HepG2 (cell line): ENCODE results near the gene TFF1. TPM values are rescaled to one million over a fixed set of nuclear protein-coding genes. Genes with fewer than 3 reads are reported as not detected.

Experiments
- ATAC-seq: fragments of 200-7000 bp; cut with Tn5 transposase; 3 replicates; pipeline ENCODE4 v1.9.1; 2020; ENCODE audit warnings: mild to moderate bottlenecking, moderate library complexity
- BruUV-seq: library from RNA; stranded (reverse); fragments of 400-500 nt; replicated peaks from 2 replicates; lab custom pipeline; 2021; lab: Mats Ljungman, UMichigan
- CTCF ChIA-PET: fragments of 300-600 bp; formaldehyde crosslinking; extraction: SDS; loops from one replicate; lab custom pipeline; 2021; ENCODE audit warnings: low total read pairs, inconsistent platforms, low intra/inter-chr PET ratio; lab: Yijun Ruan, JAX
- POLR2A ChIA-PET: fragments of 350-600 bp; sonication (Branson Sonifier 250); formaldehyde crosslinking; loops from one replicate; lab custom pipeline; 2020; ENCODE audit warnings: antibody characterized with exemption, inconsistent platforms; lab: Yijun Ruan, JAX
- DNase-seq: peaks from one replicate; pipeline ENCODE4 v3.0.0-alpha.2; 2015; ENCODE audit warnings: low spot score
- FAIRE-seq: peaks from 3 replicates; lab custom pipeline; 2011; peaks lifted over from hg19 to GRCh38; lab: Jason Lieb, UNC
- H2AFZ ChIP-seq: one replicate; pipeline ENCODE4 v1.6.1; 2011; ENCODE audit warnings: low read length, inconsistent platforms
- H3K27ac ChIP-seq: fragments of 300-600 bp; 3 replicates; pipeline ENCODE4 v1.8.0; 2011; ENCODE audit warnings: mixed run types, mild to moderate bottlenecking, mixed read lengths, low read length, inconsistent platforms; ENCODE audit not compliant: insufficient read depth; ENCODE audit errors: extremely low read length
- H3K27me3 ChIP-seq, 2 experiments: fragments of 200-600 bp in 1 of 2; 2 replicates in 1 of 2; 3 replicates in 1 of 2; pipeline versions ENCODE4 v1.6.0 to v1.8.0; 2011; ENCODE audit warnings: low read length in 2 of 2, mild to moderate bottlenecking in 2 of 2, moderate library complexity in 2 of 2, inconsistent platforms in 1 of 2; ENCODE audit not compliant: insufficient read depth in 2 of 2, control insufficient read depth in 1 of 2
- H3K36me3 ChIP-seq, 2 experiments: fragments of 200-600 bp in 1 of 2; replicated peaks in 1 of 2; 2 replicates in 1 of 2; 3 replicates in 1 of 2; pipeline versions ENCODE4 v1.5.1 to v1.8.0; 2011; ENCODE audit warnings: low read length in 2 of 2, inconsistent platforms in 1 of 2; ENCODE audit not compliant: insufficient read depth in 2 of 2, control insufficient read depth in 1 of 2
- H3K4me1 ChIP-seq: 2 replicates; pipeline ENCODE4 v1.5.1; 2012; ENCODE audit warnings: low read length, inconsistent platforms; ENCODE audit not compliant: insufficient read depth
- H3K4me2 ChIP-seq: 2 replicates; pipeline ENCODE4 v1.6.0; 2011; ENCODE audit warnings: low read depth, low read length, inconsistent platforms
- H3K4me3 ChIP-seq, 3 experiments: fragments of 200-600 bp in 1 of 3; sonication (generic), shearing (Covaris generic) in 1 of 3; replicated peaks in 1 of 3; 2 replicates each; pipeline ENCODE4 v1.5.1; 2011 to 2016; ENCODE audit warnings: low read length in 3 of 3, inconsistent platforms in 2 of 3, low read depth in 2 of 3, mild to moderate bottlenecking in 2 of 3, control low read depth in 1 of 3, mixed read lengths in 1 of 3; ENCODE audit not compliant: insufficient read depth in 1 of 3
- H3K79me2 ChIP-seq: one replicate; pipeline ENCODE4 v1.6.1; 2011; ENCODE audit warnings: low read length, inconsistent platforms; ENCODE audit not compliant: insufficient read depth
- H3K9ac ChIP-seq: 2 replicates; pipeline ENCODE4 v1.6.0; 2011; ENCODE audit warnings: mild to moderate bottlenecking, low read depth, low read length, inconsistent platforms; ENCODE audit not compliant: insufficient read depth
- H3K9me3 ChIP-seq: 2 replicates; pipeline ENCODE4 v1.5.1; 2012; ENCODE audit warnings: mild to moderate bottlenecking, low read length
- H4K20me1 ChIP-seq: 2 replicates; pipeline ENCODE4 v1.6.0; 2011; ENCODE audit warnings: inconsistent platforms, mild to moderate bottlenecking, low read length, moderate library complexity; ENCODE audit not compliant: insufficient read depth
- FOXJ3 ChIP-seq: sonication (generic); formaldehyde crosslinking; IDR thresholded peaks from 2 replicates; pipeline ENCODE4 v1.4.0; 2020; ENCODE audit warnings: missing genetic modification reagents, mild to moderate bottlenecking, borderline replicate concordance
- NFE2L2 ChIP-seq: fragments of 150-350 bp; IDR thresholded peaks from 2 replicates; pipeline ENCODE4 v1.6.1; 2014; ENCODE audit warnings: low read length
- NKX3-1 ChIP-seq: sonication (generic); formaldehyde crosslinking; IDR thresholded peaks from 2 replicates; pipeline ENCODE4 v1.5.0; 2020; ENCODE audit warnings: missing genetic modification reagents
- NRL ChIP-seq: sonication (generic); formaldehyde crosslinking; IDR thresholded peaks from 2 replicates; pipeline ENCODE4 v1.5.0; 2020; ENCODE audit warnings: missing genetic modification reagents, mild to moderate bottlenecking, moderate library complexity, borderline replicate concordance
- SAP130 ChIP-seq: IDR thresholded peaks from 2 replicates; pipeline ENCODE4 v1.6.1; 2016; ENCODE audit warnings: low read depth
- SMAD9 ChIP-seq: sonication (generic); formaldehyde crosslinking; IDR thresholded peaks from 2 replicates; pipeline ENCODE4 v1.5.1; 2020; ENCODE audit warnings: mild to moderate bottlenecking, missing genetic modification reagents
- ZMAT3 ChIP-seq: sonication (generic); formaldehyde crosslinking; conservative IDR thresholded peaks from 2 replicates; pipeline ENCODE4 v1.7.0; 2021; ENCODE audit warnings: missing genetic modification reagents
- ZNF24 ChIP-seq: fragments of 450-650 bp; IDR thresholded peaks from 2 replicates; pipeline ENCODE4 v1.6.1; 2017; ENCODE audit warnings: antibody characterized with exemption, mild to moderate bottlenecking
- ZNF761 ChIP-seq: sonication (generic); formaldehyde crosslinking; conservative IDR thresholded peaks from 2 replicates; pipeline ENCODE4 v1.4.0; 2020; ENCODE audit warnings: mild to moderate bottlenecking, missing genetic modification reagents
- WGBS: methylation state at CpG from one replicate; pipeline ENCODE4 v1.1.6; 2017; ENCODE audit warnings: low lambda C conversion rate; 5-methylcytosine and 5-hydroxymethylcytosine counted together
- in situ Hi-C: cut with HindIII; loops from 2 replicates; pipeline ENCODE4 v1.10.0; 2017; ENCODE audit warnings: low pct_unique_long_range_greater_than_20kb; ENCODE audit not compliant: extremely low pct_ligation_motif_present
- intact Hi-C: fragments of 100-400 bp; cut with micrococcal nuclease; formaldehyde crosslinking; loops from one replicate; pipeline ENCODE4 v1.10.0; 2022; ENCODE audit not compliant: unreplicated experiment
- polyA plus RNA-seq, 8 experiments: library from polyadenylated mRNA; depleted of rRNA in 3 of 8; stranded (reverse) in 7 of 8; unstranded in 1 of 8; fragments of >200 nt; fragmentation: Illumina TruSeq in 4 of 8; extraction: Trizol in 4 of 8; gene quantifications; 2 replicates each; pipeline versions ENCODE4 v1.2.1 to v1.2.3, GENCODE V29; 2011 to 2016; ENCODE audit warnings: low read depth in 4 of 8, missing spikeins in 1 of 8, mixed read lengths in 1 of 8; ENCODE audit not compliant: insufficient read depth in 1 of 8
- total RNA-seq, 5 experiments: library from RNA; depleted of rRNA; stranded (reverse); fragments of >200 nt; fragmentation: Illumina TruSeq; extraction: Trizol; gene quantifications; 2 replicates each; pipeline ENCODE4 v1.2.3, GENCODE V29; 2016; ENCODE audit warnings: low read depth in 1 of 5

Gene TFF1
- total and polyA plus RNA-seq, 2 of the 13 experiments (the other 11 are each of a cell fraction or from before 2014, with no cell fraction given) = 0.24 to 19.4 TPM

DNA sequence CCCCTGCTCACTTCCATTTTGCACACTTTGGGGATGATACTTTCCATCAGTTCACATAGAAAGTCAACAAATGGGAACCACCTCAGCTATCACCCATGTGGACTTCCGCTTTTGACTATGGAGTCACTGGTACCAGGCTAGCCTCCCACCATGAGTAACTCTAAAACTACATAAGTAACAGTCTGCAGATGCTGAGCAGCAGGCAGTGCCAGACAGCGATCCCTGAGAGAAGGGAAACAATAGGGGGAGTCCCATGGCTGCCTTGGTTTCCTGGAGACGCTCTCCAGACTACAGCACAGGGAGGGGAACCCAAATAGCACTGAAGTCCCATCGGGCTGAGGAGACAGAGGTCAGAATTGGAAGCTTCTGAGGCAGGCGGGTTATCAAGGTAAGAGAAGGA is 12.7 kb downstream of the TFF1 start:
- CTCF ChIA-PET = no interaction called here
- DNase-seq = no peak
- Histone ChIP-seq H3K36me3 (no peaks in the 10 kb centered on the region), H3K9me3 (no peaks in the 10 kb centered on the region; the same call in 1 of the 2 replicates), H3K27ac (no peak overlapping the region), H4K20me1 (no peaks in the 10 kb centered on the region), H2AFZ (no peak overlapping the region), H3K4me2 (no peak overlapping the region), H3K27me3 (peaks cover 0 to 16% of the 10 kb centered on the region in 2 experiments; a peak in 3 of 5 replicates), H3K79me2 (no peaks in the 10 kb centered on the region), H3K4me1 (peaks cover 25% of the 10 kb centered on the region), H3K4me3 (no peak overlapping the region), H3K9ac (no peak overlapping the region)
- in situ Hi-C loops (no loop called here), intact Hi-C loops (no loop called here)
- no peak for FAIRE-seq
- POLR2A ChIA-PET = no interaction called here
- WGBS = 57% methylated on average over 4 of the region's 5 CpGs
- no TSS peak for BruUV-seq
- ATAC-seq = no peak
- no peak for TF ChIP-seq SAP130
- no peak for TF ChIP-seq NKX3-1 (CRISPR knock-in tag)
- TF ChIP-seq ZMAT3 (CRISPR knock-in tag) = no peak

DNA sequence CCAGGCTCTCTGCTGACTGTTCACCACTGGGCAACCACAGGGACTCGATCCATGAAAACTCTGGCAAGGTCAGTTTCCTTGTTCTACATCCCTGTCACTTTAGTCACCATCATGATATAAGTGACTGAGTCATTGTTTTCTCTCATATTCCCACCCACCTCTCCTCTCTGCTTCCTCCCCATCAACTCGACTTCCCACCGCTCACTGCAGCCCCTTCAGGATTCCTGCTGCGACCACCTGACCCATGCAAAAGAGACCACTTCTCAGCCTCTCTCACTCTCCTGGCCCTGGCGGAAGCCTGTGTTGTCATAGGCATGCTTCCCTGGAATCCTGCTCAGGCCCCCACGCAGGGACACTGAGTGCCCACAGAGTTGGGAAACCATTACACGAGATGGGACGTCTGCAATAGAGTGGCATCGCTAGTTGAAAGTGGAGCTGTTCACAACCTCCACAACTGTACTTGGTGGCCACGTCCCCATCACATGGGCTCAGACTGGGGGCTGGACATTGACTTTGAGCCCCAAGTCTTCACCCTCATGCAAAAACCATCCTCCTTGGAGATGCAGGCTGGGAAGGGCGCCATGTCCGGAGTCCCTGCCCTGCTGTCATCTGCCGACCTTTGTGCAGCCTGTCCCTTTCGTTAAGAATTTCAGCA is 13.8 kb downstream of the TFF1 start:
- Histone ChIP-seq H3K9ac (no peak overlapping the region), H3K4me1 (peaks cover 25% of the 10 kb centered on the region), H3K27ac (no peak overlapping the region), H3K79me2 (no peaks in the 10 kb centered on the region), H2AFZ (no peak overlapping the region), H3K4me3 (no peak overlapping the region), H3K4me2 (no peak overlapping the region), H3K27me3 (peaks cover 0 to 16% of the 10 kb centered on the region in 2 experiments; a peak in 3 of 5 replicates), H3K36me3 (no peaks in the 10 kb centered on the region), H3K9me3 (no peaks in the 10 kb centered on the region; the same call in 1 of the 2 replicates), H4K20me1 (no peaks in the 10 kb centered on the region)
- no peak for DNase-seq
- 63% methylated on average over 13 of the region's 14 CpGs for WGBS
- BruUV-seq = no TSS peak
- in situ Hi-C loops = no loop called here
- no peak for FAIRE-seq
- ChIA-PET CTCF (no interaction called here), POLR2A (no interaction called here)
- intact Hi-C loops = no loop called here
- ATAC-seq = no peak
- TF ChIP-seq SMAD9 (CRISPR knock-in tag) (no peak), NRL (CRISPR knock-in tag) (no peak), ZNF761 (CRISPR knock-in tag) (no peak), NFE2L2 (no peak), FOXJ3 (CRISPR knock-in tag) (no peak), ZNF24 (no peak)
